GM12873 (cell line): ENCODE results near the gene ZNF444.

ENCODE experiments used
- CTCF ChIP-seq: IDR thresholded peaks from 2 replicates; pipeline ENCODE4 v1.5.1; 2012; ENCODE audit warnings: low read depth, mild to moderate bottlenecking, moderate library complexity, low read length, control low read depth; ENCODE audit not compliant: insufficient read depth; ENCODE audit errors: missing control alignments

Gene ZNF444

GRCh38 chr19:56097776-56098175, 43.3 kb upstream of the ZNF444 start:
- no peak for TF ChIP-seq CTCF

DNA sequence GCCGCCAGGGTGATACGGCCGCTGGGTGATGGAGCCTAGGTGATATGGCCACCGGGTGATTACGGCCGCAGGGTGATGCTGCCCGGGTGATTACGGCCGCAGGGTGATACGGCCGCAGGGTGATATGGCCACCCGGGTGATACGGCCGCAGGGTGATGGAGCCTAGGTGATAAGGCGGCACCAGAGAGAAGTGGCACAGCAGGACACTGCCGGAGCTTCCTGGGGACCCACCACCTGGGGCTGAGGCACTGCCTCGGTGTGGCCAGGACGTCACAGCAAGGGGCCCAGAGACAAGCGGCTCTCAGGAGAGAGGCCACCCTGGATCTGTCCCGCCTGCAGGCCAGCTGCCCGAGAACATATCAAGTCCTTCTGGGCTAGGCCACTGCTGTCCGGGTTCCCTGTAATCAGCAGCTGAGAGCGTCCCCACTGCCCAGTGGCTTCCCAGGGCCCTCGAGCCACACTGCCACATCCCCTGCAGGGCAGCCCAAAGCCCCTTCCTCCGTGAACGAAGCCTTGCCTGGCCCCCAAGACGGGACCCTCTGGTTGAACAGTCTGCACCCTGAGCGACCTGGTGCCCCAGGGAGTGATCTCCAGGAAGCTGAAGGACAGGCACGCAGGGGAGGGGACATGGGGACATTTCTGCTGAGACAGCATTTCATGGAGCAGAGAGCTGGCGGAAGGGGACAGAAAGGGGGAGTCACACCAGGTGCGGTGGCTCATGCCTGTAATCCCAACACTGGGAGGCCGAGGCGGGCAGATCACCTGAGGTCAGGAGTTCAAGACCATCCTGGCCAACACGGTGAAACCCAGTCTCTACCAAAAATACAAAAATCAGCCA, 42.1 kb upstream of the ZNF444 start:
- no peak for TF ChIP-seq CTCF

- no peak for TF ChIP-seq CTCF
Observed at GRCh38 chr19:56099638-56100539, 41.2 kb upstream of the ZNF444 start.

DNA sequence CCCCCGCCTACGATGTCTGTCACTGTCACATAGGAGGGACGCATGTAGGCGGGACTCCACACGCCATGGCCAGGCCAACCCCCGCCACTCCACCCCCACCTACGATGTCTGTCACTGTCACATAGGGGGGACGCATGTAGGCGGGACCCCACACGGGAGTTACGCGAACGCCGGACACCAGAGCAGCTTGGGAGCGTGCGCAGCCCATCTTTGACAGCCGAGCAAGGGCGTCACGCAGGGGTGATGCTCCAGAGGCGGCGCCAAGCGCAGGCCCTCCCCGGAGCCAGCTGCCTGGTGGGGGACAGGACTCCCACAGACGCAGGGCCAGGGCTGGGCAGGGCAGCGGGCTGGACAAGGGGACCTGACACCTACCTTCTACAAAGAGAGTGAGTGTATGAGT, 40.0 kb upstream of the ZNF444 start:
- TF ChIP-seq CTCF: no peak

- TF ChIP-seq CTCF: no peak
Observed at GRCh38 chr19:56101746-56102535, 39.1 kb upstream of the ZNF444 start.

GRCh38 chr19:56103027-56103614, 38.0 kb upstream of the ZNF444 start:
- TF ChIP-seq CTCF: no peak
